Measurements from ENCODE around the gene PEX11G.
"Not testable (repeated sequence)": the region's sequence is repeated elsewhere in the genome, so short reads cannot be mapped to it uniquely, and the experiment has no call there.

Gene PEX11G

GRCh38 chr19:7455600-7456296 lies 33.1 kb downstream of the PEX11G start:
- H3K27me3 ChIP-seq (ENCODE audit: insufficient read depth, low read depth, severe bottlenecking) = no peaks in the 10 kb centered on the region
- H3K27ac ChIP-seq = no peak overlapping the region
- H3K36me3 ChIP-seq = peaks cover 45% of the 10 kb centered on the region
- H3K4me3 ChIP-seq (ENCODE audit: low read depth, low read length) = no peak overlapping the region
- no peak for DNase-seq
- TF ChIP-seq CTCF (IDR thresholded peaks at IDR 0.05; ENCODE audit: low read depth, low read length) = no peak
- H3K9me3 ChIP-seq (ENCODE audit: severe bottlenecking) = peaks cover 10% of the 10 kb centered on the region

GRCh38 chr19:7454998-7455397 lies 33.8 kb downstream of the PEX11G start:
- H3K36me3 ChIP-seq = peaks cover 44% of the 10 kb centered on the region

GRCh38 chr19:7450243-7451223 lies 38.3 kb downstream of the PEX11G start:
- H3K9me3 ChIP-seq (ENCODE audit: severe bottlenecking) = no peaks in the 10 kb centered on the region
- H3K27me3 ChIP-seq (ENCODE audit: insufficient read depth, low read depth, severe bottlenecking) = no peaks in the 10 kb centered on the region
- H3K27ac ChIP-seq = no peak overlapping the region
- no peak for TF ChIP-seq CTCF (IDR thresholded peaks at IDR 0.05; ENCODE audit: low read depth, low read length)
- H3K36me3 ChIP-seq = peaks cover 57% of the 10 kb centered on the region
- no peak for DNase-seq
- H3K4me3 ChIP-seq (ENCODE audit: low read depth, low read length) = no peak overlapping the region

More at GRCh38 chr19:7454998-7455397, 33.8 kb downstream of the PEX11G start:
- Histone ChIP-seq H3K27ac (no peak overlapping the region), H3K4me3 (ENCODE audit: low read depth, low read length) (no peak overlapping the region), H3K9me3 (ENCODE audit: severe bottlenecking) (peaks cover 10% of the 10 kb centered on the region), H3K27me3 (ENCODE audit: insufficient read depth, low read depth, severe bottlenecking) (no peaks in the 10 kb centered on the region)
- no peak for DNase-seq
- TF ChIP-seq CTCF (IDR thresholded peaks at IDR 0.05; ENCODE audit: low read depth, low read length) = no peak

GRCh38 chr19:7449391-7450070 lies 39.3 kb downstream of the PEX11G start:
- DNase-seq; H3K27ac ChIP-seq; H3K27me3 ChIP-seq (ENCODE audit: insufficient read depth, low read depth, severe bottlenecking); H3K4me3 ChIP-seq (ENCODE audit: low read depth, low read length); H3K9me3 ChIP-seq (ENCODE audit: severe bottlenecking): not testable (repeated sequence)
- peaks cover 60% of the 10 kb centered on the region for H3K36me3 ChIP-seq

GRCh38 chr19:7447648-7448047 lies 41.2 kb downstream of the PEX11G start:
- Histone ChIP-seq H3K36me3 (peaks cover 52% of the 10 kb centered on the region), H3K27ac (no peak overlapping the region), H3K27me3 (ENCODE audit: insufficient read depth, low read depth, severe bottlenecking) (no peaks in the 10 kb centered on the region), H3K9me3 (ENCODE audit: severe bottlenecking) (no peaks in the 10 kb centered on the region), H3K4me3 (ENCODE audit: low read depth, low read length) (no peak overlapping the region)
- DNase-seq = no peak
- no peak for TF ChIP-seq CTCF (IDR thresholded peaks at IDR 0.05; ENCODE audit: low read depth, low read length)

- TF ChIP-seq CTCF (IDR thresholded peaks at IDR 0.05; ENCODE audit: low read depth, low read length) = no peak
- Histone ChIP-seq H3K36me3 (peaks cover 55% of the 10 kb centered on the region), H3K4me3 (ENCODE audit: low read depth, low read length) (no peak overlapping the region), H3K27me3 (ENCODE audit: insufficient read depth, low read depth, severe bottlenecking) (no peaks in the 10 kb centered on the region), H3K27ac (no peak overlapping the region), H3K9me3 (ENCODE audit: severe bottlenecking) (no peaks in the 10 kb centered on the region)
- no peak for DNase-seq
Measured at GRCh38 chr19:7445104-7445503, 43.7 kb downstream of the PEX11G start.
